HCT116 (cell line): ENCODE results near the gene F7. TPM values are rescaled to one million over a fixed set of nuclear protein-coding genes. Genes with fewer than 3 reads are reported as not detected.

Experiments
- ATAC-seq: fragments of 200-7000 bp; cut with Tn5 transposase; 2 replicates; pipeline ENCODE4 v1.9.1; 2020; ENCODE audit warnings: mild to moderate bottlenecking, moderate library complexity
- BruUV-seq: library from RNA; stranded (reverse); fragments of 400-500 nt; replicated peaks from 2 replicates; lab custom pipeline; 2021; lab: Mats Ljungman, UMichigan
- CTCF ChIA-PET: fragments of 300-600 bp; sonication (Branson Sonifier 250); formaldehyde crosslinking; loops from one replicate; lab custom pipeline; 2021; ENCODE audit warnings: antibody characterized with exemption; lab: Charles Lee
- POLR2A ChIA-PET: fragments of 300-600, 350-600 bp; sonication (Branson Sonifier 250); formaldehyde crosslinking; loops from one replicate; lab custom pipeline; 2021; ENCODE audit warnings: antibody characterized with exemption; lab: Charles Lee
- RAD21 ChIA-PET, 2 experiments: fragments of 300-600 bp; sonication (Branson Sonifier 250); formaldehyde crosslinking; loops; one replicate each; lab custom pipeline; 2023; ENCODE audit warnings: low total read pairs in 2 of 2; ENCODE audit not compliant: uncharacterized antibody in 2 of 2, unreplicated experiment in 2 of 2, low non-redundant PET in 1 of 2; lab: Charles Lee
- DNase-seq: peaks from one replicate; pipeline ENCODE4 v3.0.0-alpha.2; 2010; ENCODE audit warnings: low read depth, low spot score
- H2AFZ ChIP-seq: fragments of 200-600 bp; shearing (Covaris generic), sonication (generic); 2 replicates; pipeline ENCODE4 v1.6.1; 2017; ENCODE audit warnings: low read depth, mixed run types, mixed read lengths, antibody characterized with exemption, low read length; ENCODE audit not compliant: poor library complexity, severe bottlenecking
- H3K27ac ChIP-seq: 2 replicates; pipeline ENCODE4 v1.5.1; 2012; ENCODE audit warnings: low read depth, low read length
- H3K27me3 ChIP-seq: fragments of 200-600 bp; sonication (generic); 2 replicates; pipeline ENCODE4 v1.6.1; 2016; ENCODE audit warnings: mixed run types, low read length, mixed read lengths; ENCODE audit not compliant: insufficient read depth
- H3K36me3 ChIP-seq, 2 experiments: fragments of 200-500 bp in 1 of 2; fragments of 200-600 bp in 1 of 2; sonication (Bioruptor generic) in 1 of 2; sonication (generic) in 1 of 2; 2 replicates each; pipeline versions ENCODE4 v1.5.1 to v1.6.1; 2014 to 2016; ENCODE audit warnings: low read length in 2 of 2, inconsistent platforms in 1 of 2, mixed read lengths in 1 of 2, mixed run types in 1 of 2; ENCODE audit not compliant: insufficient read depth in 2 of 2, control insufficient read depth in 1 of 2
- H3K4me1 ChIP-seq, 2 experiments: fragments of 200-600 bp in 1 of 2; sonication (generic) in 1 of 2; 2 replicates each; pipeline versions ENCODE4 v1.5.1 to v1.6.1; 2012 to 2017; ENCODE audit warnings: low read length in 2 of 2, inconsistent platforms in 1 of 2, mild to moderate bottlenecking in 1 of 2, mixed read lengths in 1 of 2, mixed run types in 1 of 2, moderate library complexity in 1 of 2; ENCODE audit not compliant: insufficient read depth in 2 of 2, control insufficient read depth in 1 of 2
- H3K4me2 ChIP-seq: fragments of 200-600 bp; sonication (generic); 2 replicates; pipeline ENCODE4 v1.6.1; 2017; ENCODE audit warnings: mixed run types, low read length, mixed read lengths
- H3K4me3 ChIP-seq, 2 experiments: fragments of 200-600 bp in 1 of 2; sonication (generic) in 1 of 2; replicated peaks in 1 of 2; 2 replicates each; pipeline ENCODE4 v1.5.1; 2011 to 2016; ENCODE audit warnings: low read length in 2 of 2, control low read depth in 1 of 2, low read depth in 1 of 2, mild to moderate bottlenecking in 1 of 2, mixed read lengths in 1 of 2, mixed run types in 1 of 2
- H3K79me2 ChIP-seq: fragments of 200-600 bp; sonication (generic); 2 replicates; pipeline ENCODE4 v1.6.1; 2017; ENCODE audit warnings: mild to moderate bottlenecking, mixed run types, low read length, moderate library complexity, mixed read lengths; ENCODE audit not compliant: insufficient read depth
- H3K9ac ChIP-seq: fragments of 200-600 bp; sonication (generic); 2 replicates; pipeline ENCODE4 v1.6.1; 2016; ENCODE audit warnings: low read length, mixed read lengths
- H3K9me2 ChIP-seq: fragments of 200-600 bp; sonication (generic), shearing (Covaris generic); 2 replicates; pipeline ENCODE4 v1.6.1; 2017; ENCODE audit warnings: mixed run types, mild to moderate bottlenecking, moderate library complexity; ENCODE audit not compliant: insufficient read depth
- H3K9me3 ChIP-seq, 2 experiments: fragments of 200-500 bp in 1 of 2; fragments of 200-600 bp in 1 of 2; sonication (Bioruptor generic) in 1 of 2; sonication (generic) in 1 of 2; 2 replicates each; pipeline ENCODE4 v1.6.1; 2014 to 2017; ENCODE audit warnings: low read length in 2 of 2, mixed read lengths in 2 of 2, inconsistent platforms in 1 of 2, low read depth in 1 of 2, mild to moderate bottlenecking in 1 of 2, mixed run types in 1 of 2, moderate library complexity in 1 of 2; ENCODE audit not compliant: control insufficient read depth in 1 of 2, insufficient read depth in 1 of 2
- H4K20me1 ChIP-seq: fragments of 200-600 bp; sonication (generic), shearing (Covaris generic); 2 replicates; pipeline ENCODE4 v1.6.1; 2017; ENCODE audit warnings: mixed run types, mild to moderate bottlenecking, moderate library complexity; ENCODE audit not compliant: insufficient read depth
- ATF3 ChIP-seq: IDR thresholded peaks from 2 replicates; pipeline ENCODE4 v1.6.1; 2012
- CBX3 ChIP-seq: IDR thresholded peaks from 2 replicates; pipeline ENCODE4 v1.6.1; 2012; ENCODE audit warnings: low read depth
- CEBPB ChIP-seq: IDR thresholded peaks from 2 replicates; pipeline ENCODE4 v1.6.1; 2012; ENCODE audit warnings: low read depth
- EGR1 ChIP-seq: IDR thresholded peaks from 2 replicates; pipeline ENCODE4 v1.6.1; 2012; ENCODE audit warnings: low read depth
- ELF1 ChIP-seq: IDR thresholded peaks from 2 replicates; pipeline ENCODE4 v1.6.1; 2012; ENCODE audit warnings: low read depth, borderline replicate concordance
- POLR2A ChIP-seq: IDR thresholded peaks from 2 replicates; pipeline ENCODE4 v1.7.0; 2011; ENCODE audit warnings: borderline replicate concordance; ENCODE audit not compliant: insufficient read depth, insufficient read length; ENCODE audit errors: extremely low read depth
- POLR2AphosphoS5 ChIP-seq: IDR thresholded peaks from 2 replicates; pipeline ENCODE4 v1.6.1; 2011; ENCODE audit warnings: mild to moderate bottlenecking, low read depth, low read length, moderate library complexity
- YY1 ChIP-seq: IDR thresholded peaks from 2 replicates; pipeline ENCODE4 v1.6.1; 2011; ENCODE audit warnings: low read length, low read depth, moderate library complexity, mild to moderate bottlenecking; ENCODE audit not compliant: insufficient replicate concordance; ENCODE audit errors: extremely low read depth
- ZBTB33 ChIP-seq: IDR thresholded peaks from 2 replicates; pipeline ENCODE4 v1.6.1; 2011; ENCODE audit warnings: mild to moderate bottlenecking, low read length, moderate library complexity; ENCODE audit not compliant: insufficient replicate concordance; ENCODE audit errors: extremely low read depth
- ZFX ChIP-seq: fragments of 450-650 bp; IDR thresholded peaks from 2 replicates; pipeline ENCODE4 v1.6.1; 2017
- ZNF274 ChIP-seq: fragments of 200-500 bp; sonication (Bioruptor generic); IDR thresholded peaks from 2 replicates; pipeline ENCODE4 v1.6.1; 2014; ENCODE audit warnings: mild to moderate bottlenecking, low read depth, low read length, inconsistent platforms
- intact Hi-C: fragments of 100-400 bp; cut with micrococcal nuclease; formaldehyde crosslinking; loops from 2 replicates; pipeline ENCODE4 v1.10.0; 2022
- total RNA-seq: library from RNA; stranded (reverse); gene quantifications from one replicate; pipeline ENCODE4 v1.2.1, GENCODE V29; 2021; ENCODE audit not compliant: unreplicated experiment

Gene F7
- total RNA-seq, 1 experiment from 2014 or later, result not detected

DNA sequence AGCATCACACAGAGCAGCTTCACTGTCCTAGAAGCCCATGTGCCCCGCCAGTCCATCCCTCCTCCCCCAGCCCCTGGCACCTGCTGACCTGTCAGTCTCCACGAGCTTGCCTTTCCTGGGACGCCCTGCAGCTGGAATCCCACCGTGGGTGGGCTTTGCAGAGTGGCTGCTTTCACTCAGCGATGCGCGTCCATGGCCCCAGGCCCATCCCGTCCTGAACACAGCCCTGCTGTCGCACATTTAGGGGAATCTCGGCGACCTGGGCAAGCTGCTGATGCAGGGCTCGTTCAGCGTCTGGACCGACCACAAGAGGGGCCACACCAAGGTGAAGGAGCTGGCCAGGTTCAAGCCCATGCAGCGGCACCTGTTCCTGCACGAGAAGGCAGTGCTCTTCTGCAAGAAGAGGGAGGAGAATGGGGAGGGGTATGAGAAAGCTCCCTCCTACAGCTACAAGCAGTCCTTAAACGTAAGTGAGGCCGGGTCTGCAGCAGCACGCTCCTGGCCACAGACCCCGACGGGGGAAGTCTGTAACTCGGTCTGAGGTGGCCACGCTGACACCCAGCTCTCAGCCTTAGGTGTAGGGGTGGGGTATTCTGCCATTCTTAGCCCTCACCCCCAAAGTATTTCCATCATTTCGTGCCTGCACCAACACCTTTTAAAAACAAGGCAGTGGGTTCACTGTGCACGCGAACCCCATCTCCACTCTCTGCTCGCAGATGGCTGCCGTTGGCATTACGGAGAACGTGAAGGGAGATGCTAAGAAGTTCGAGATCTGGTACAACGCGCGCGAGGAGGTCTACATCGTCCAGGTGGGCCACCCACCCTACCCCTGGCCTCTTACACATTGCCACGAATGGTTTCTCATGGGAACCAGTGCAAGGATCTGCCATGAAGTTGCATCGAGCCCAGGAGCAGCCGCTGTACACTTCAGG lies 18.3 kb upstream of the F7 start:
- Histone ChIP-seq H2AFZ (no peak overlapping the region), H3K36me3 (no peaks in the 10 kb centered on the region), H3K9ac (no peak overlapping the region), H3K4me1 (peaks cover 7 to 11% of the 10 kb centered on the region in 2 experiments; a peak in 3 of 4 replicates), H3K4me3 (no peak overlapping the region), H3K9me3 (no peaks in the 10 kb centered on the region), H3K27ac (no peak overlapping the region), H3K9me2 (no peaks in the 10 kb centered on the region), H3K4me2 (no peak overlapping the region), H3K79me2 (no peaks in the 10 kb centered on the region), H4K20me1 (no peaks in the 10 kb centered on the region), H3K27me3 (no peaks in the 10 kb centered on the region)
- no TSS peak for BruUV-seq
- ATAC-seq (no peak), DNase-seq (no peak)
- intact Hi-C loops, result loop anchor here (10.0 kb wide), 1 partner anchor 68 kb away; the partner anchor contains the start of gene PROZ
- ChIA-PET CTCF (no interaction called here), RAD21 (no interaction called here), POLR2A (no interaction called here)
- TF ChIP-seq EGR1 (no peak), ZFX (no peak), ELF1 (no peak), CEBPB (no peak), ZNF274 (no peak)

DNA sequence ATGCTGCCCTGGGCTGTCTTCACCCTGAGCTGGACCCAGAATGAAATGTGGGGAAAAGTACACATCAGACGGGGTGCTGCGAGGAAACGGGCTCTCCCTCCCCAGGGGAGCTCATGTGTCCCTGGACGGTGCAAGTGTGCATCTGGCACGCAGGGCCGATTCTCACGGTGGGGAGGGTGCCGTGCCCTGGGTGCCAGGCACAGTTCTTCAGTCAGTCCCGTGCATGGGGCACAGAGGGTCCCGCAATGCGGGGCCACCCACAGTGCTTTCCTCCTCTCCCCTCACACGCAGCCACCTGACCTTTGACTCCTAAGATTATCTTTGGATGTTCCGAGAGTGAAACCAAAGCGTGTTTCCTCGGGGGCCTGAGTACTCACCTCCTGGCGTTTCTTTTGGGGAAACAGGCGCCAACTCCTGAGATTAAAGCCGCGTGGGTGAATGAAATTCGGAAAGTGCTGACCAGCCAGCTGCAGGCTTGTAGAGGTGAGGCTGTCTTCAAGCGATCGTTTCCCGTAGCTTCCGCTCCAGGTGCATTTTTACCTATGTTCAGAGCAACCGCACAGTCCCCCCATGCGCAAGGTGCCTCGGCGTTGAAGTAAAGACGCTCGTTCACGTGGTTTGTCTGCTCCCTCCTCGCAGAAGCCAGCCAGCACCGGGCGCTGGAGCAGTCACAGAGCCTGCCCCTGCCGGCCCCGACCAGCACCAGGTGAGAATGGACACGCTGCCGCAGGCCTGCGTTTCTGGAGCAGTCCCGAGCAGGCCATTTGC lies 17.5 kb upstream of the F7 start:
- Histone ChIP-seq H3K4me3 (no peak overlapping the region), H3K9me2 (no peaks in the 10 kb centered on the region), H3K27ac (no peak overlapping the region), H3K4me1 (peaks cover 7 to 11% of the 10 kb centered on the region in 2 experiments; a peak in 3 of 4 replicates), H4K20me1 (no peaks in the 10 kb centered on the region), H3K27me3 (no peaks in the 10 kb centered on the region), H3K9me3 (no peaks in the 10 kb centered on the region), H3K4me2 (no peak overlapping the region), H3K9ac (no peak overlapping the region), H2AFZ (no peak overlapping the region), H3K36me3 (no peaks in the 10 kb centered on the region), H3K79me2 (no peaks in the 10 kb centered on the region)
- RAD21 ChIA-PET, result no interaction called here
- CTCF ChIA-PET, result no interaction called here
- intact Hi-C loops, result loop anchor here (10.0 kb wide), 1 partner anchor 67 kb away; the partner anchor contains the start of gene PROZ
- TF ChIP-seq CBX3 (no peak), ZBTB33 (no peak), ATF3 (no peak), POLR2AphosphoS5 (no peak), YY1 (no peak), EGR1 (no peak), POLR2A (no peak)
- no peak for ATAC-seq
- POLR2A ChIA-PET, result no interaction called here
- BruUV-seq, result no TSS peak
- no peak for DNase-seq
